Lung (tissue), 12 donors: ENCODE measurements around the gene BNIP3. TPM values are rescaled to one million over a fixed set of nuclear protein-coding genes. Genes with fewer than 3 reads are reported as not detected.

Experiments used
- ATAC-seq: fragments of 200-7000 bp; cut with Tn5 transposase; one replicate; pipeline ENCODE4 v1.9.1; 2020; ENCODE audit warnings: moderate number of reproducible peaks; ENCODE audit not compliant: insufficient read depth, low FRiP score
- DNase-seq, 3 donors: peaks; one replicate each; pipeline ENCODE4 v3.0.0-alpha.2; 2013 to 2017
- H3K27ac ChIP-seq, 2 donors: one replicate each; pipeline ENCODE4 v1.5.1; 2013; ENCODE audit warnings: mild to moderate bottlenecking in 2 of 2, moderate library complexity in 2 of 2, control low read depth in 1 of 2, inconsistent platforms in 1 of 2, low read depth in 1 of 2, low read length in 1 of 2
- H3K27me3 ChIP-seq, 3 donors: one replicate each; pipeline ENCODE4 v1.5.1; 2013; ENCODE audit warnings: low read length in 2 of 3; ENCODE audit not compliant: control insufficient read depth in 3 of 3, insufficient read depth in 3 of 3
- H3K36me3 ChIP-seq, 4 donors: one replicate each; pipeline ENCODE4 v1.5.1; 2013; ENCODE audit warnings: low read length in 4 of 4, mild to moderate bottlenecking in 1 of 4, moderate library complexity in 1 of 4; ENCODE audit not compliant: control insufficient read depth in 4 of 4, insufficient read depth in 4 of 4
- H3K4me1 ChIP-seq, 5 donors: one replicate each; pipeline ENCODE4 v1.5.1; 2013; ENCODE audit warnings: low read length in 5 of 5, mild to moderate bottlenecking in 2 of 5, moderate library complexity in 1 of 5; ENCODE audit not compliant: control insufficient read depth in 5 of 5, insufficient read depth in 5 of 5
- H3K4me3 ChIP-seq: one replicate; pipeline ENCODE4 v1.5.1; 2013; ENCODE audit warnings: mild to moderate bottlenecking, control low read depth, moderate library complexity
- H3K9ac ChIP-seq, 2 donors: one replicate each; pipeline ENCODE4 v1.5.1; 2013; ENCODE audit warnings: low read length in 2 of 2, control low read depth in 1 of 2; ENCODE audit not compliant: insufficient read depth in 1 of 2
- H3K9me3 ChIP-seq, 4 donors: one replicate each; pipeline ENCODE4 v1.5.1; 2013; ENCODE audit warnings: low read length in 3 of 4, mild to moderate bottlenecking in 1 of 4, moderate library complexity in 1 of 4; ENCODE audit not compliant: control insufficient read depth in 4 of 4, insufficient read depth in 3 of 4
- WGBS, 2 donors: extraction: QIAGEN DNeasy Blood & Tissue Kit; methylation state at CpG; one replicate each; pipeline ENCODE4 v1.1.7; 2013; 5-methylcytosine and 5-hydroxymethylcytosine counted together
- polyA plus RNA-seq, 2 donors: library from polyadenylated mRNA; stranded (reverse); fragments of 200-250 nt; gene quantifications; one replicate each; pipeline ENCODE4 v1.2.1, GENCODE V29; 2013
- total RNA-seq, 2 donors: library from RNA; depleted of rRNA in 1 of 2; stranded (reverse); fragments of >200 nt in 1 of 2; gene quantifications; one replicate each; pipeline ENCODE4 v1.2.1, GENCODE V29; 2014 to 2021
- TF ChIP-seq, protein P1 (sequence below): IDR thresholded peaks from 2 replicates; pipeline ENCODE4 v1.5.1; 2012; ENCODE audit warnings: mild to moderate bottlenecking; ENCODE audit errors: control extremely low read depth, extremely low read depth
- donor health status: control.
- donor health status: control.
- donor health status: Bipolar disorder and iron deficiency.
- donor health status: healthy.
- donor health status: DM: yes; HTN: yes; CAD: no.

The BNIP3 gene
- total and polyA plus RNA-seq, 4 donors, result 20.4 to 38.4 (median 30.8) TPM

DNA sequence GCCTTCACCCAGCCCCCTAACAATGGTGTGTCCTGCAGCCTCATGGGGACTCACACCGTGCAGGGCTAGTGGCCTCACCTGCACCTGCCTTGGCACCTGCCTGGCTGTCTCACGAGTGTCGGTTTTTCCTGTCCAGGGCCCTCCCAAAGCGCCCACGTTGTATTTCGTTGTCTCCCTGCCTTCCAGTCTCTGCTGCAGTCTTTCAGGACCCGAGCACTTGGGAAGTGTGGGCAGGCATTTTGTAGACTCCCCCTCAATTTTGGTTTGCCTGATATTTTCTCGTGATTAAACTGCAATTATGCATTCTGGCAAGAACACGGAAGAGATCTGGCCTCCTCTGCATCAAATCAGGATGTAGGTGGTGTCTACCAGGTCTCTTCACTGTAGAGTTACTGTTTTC lies 17.9 kb downstream of the BNIP3 start:
- TF ChIP-seq, protein P1, sequence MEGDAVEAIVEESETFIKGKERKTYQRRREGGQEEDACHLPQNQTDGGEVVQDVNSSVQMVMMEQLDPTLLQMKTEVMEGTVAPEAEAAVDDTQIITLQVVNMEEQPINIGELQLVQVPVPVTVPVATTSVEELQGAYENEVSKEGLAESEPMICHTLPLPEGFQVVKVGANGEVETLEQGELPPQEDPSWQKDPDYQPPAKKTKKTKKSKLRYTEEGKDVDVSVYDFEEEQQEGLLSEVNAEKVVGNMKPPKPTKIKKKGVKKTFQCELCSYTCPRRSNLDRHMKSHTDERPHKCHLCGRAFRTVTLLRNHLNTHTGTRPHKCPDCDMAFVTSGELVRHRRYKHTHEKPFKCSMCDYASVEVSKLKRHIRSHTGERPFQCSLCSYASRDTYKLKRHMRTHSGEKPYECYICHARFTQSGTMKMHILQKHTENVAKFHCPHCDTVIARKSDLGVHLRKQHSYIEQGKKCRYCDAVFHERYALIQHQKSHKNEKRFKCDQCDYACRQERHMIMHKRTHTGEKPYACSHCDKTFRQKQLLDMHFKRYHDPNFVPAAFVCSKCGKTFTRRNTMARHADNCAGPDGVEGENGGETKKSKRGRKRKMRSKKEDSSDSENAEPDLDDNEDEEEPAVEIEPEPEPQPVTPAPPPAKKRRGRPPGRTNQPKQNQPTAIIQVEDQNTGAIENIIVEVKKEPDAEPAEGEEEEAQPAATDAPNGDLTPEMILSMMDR, result no peak
- WGBS, 2 donors, result 81 to 92% methylated on average over 9 of the region's 9 CpGs
- Histone ChIP-seq H3K36me3 (peaks cover 2 to 16% (median 5%) of the 10 kb centered on the region in 4 donors), H3K9ac (no peak overlapping the region), H3K4me3 (no peak overlapping the region), H3K27me3 (no peaks in the 10 kb centered on the region), H3K27ac (no peak overlapping the region), H3K4me1 (no peaks in the 10 kb centered on the region), H3K9me3 (no peaks in the 10 kb centered on the region)
- no peak for ATAC-seq
- DNase-seq, result no peak

DNA sequence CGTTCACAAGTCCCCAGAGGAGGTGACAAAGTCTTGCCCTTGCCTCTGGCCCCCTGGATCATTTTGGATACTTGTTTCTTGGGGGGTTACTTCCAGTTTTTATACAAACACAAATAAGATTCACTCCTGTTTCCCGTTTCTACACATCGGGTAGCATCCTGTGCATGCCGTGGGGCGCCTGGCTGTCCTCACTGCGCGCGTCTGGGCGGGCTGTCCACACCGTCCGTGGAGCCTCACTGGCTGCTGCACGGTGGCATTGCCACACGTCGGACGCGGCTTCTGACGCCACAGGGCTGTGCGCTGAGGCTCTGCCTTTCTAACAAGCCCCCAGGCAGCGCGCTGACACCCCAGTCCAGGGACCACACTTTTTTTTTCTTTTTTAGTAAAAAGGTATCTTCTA lies 18.4 kb downstream of the BNIP3 start:
- WGBS, 2 donors, result 90% methylated on average over 20 of the region's 20 CpGs
- ATAC-seq, result no peak
- no peak for DNase-seq

DNA sequence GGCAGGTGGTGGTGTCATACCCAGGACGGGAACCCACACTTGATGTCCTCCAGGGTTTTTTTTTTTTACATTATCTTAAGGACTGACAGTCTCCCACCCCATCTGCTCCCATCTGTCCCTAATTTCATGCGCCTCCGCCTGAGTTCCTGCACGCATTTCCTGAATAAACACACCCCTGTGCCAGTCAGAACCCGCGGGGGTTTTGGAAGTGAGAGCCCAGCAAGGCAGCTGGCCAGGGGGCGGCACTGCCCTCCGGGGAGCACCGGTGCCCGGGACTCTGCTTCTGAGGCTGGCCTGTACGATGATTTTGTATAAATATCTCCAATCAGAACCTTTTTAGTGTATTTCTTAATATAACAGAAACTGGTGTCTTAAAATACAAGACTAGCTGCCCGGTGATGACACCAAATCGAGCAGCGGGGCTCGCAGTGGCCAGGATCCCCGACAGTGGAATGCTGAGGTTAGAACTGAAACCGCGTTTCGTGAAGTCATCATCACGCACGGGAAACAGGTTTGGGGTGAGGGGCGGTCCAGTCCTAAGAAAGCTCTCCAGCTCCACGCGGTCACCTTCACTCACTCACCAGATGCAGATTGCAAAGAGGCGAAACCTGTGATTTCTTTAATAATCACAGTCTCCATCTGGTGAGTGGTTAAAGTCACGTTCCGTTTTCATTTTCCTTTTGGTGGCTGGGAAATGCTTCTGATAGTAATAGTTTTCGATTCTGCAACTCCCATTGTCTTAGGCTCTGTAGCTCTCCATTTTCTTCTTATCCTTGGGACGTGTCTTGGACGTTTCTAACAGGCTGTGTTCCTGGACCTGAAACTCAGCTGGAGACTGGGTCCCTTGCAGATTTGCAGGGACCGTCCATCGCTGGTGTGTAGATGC lies 19.7 kb downstream of the BNIP3 start:
- DNase-seq, result no peak
- Histone ChIP-seq H3K36me3 (peaks cover 2 to 23% (median 10%) of the 10 kb centered on the region in 4 donors), H3K4me1 (no peaks in the 10 kb centered on the region), H3K27ac (no peak overlapping the region), H3K4me3 (no peak overlapping the region), H3K27me3 (no peaks in the 10 kb centered on the region), H3K9me3 (no peaks in the 10 kb centered on the region), H3K9ac (no peak overlapping the region)
- 85 to 87% methylated on average over 32 of the region's 32 CpGs for WGBS, 2 donors
- TF ChIP-seq, protein P1, result no peak
- no peak for ATAC-seq

More for the DNA sequence above, 18.4 kb downstream of the BNIP3 start:
- no peak overlapping the region for H3K4me3 ChIP-seq
- no peaks in the 10 kb centered on the region for H3K27me3 ChIP-seq
- no peak overlapping the region for H3K9ac ChIP-seq
- no peak overlapping the region for H3K27ac ChIP-seq
- H3K4me1 ChIP-seq, result no peaks in the 10 kb centered on the region
- TF ChIP-seq, protein P1, result no peak
- H3K36me3 ChIP-seq, result peaks cover 0 to 14% (median 3%) of the 10 kb centered on the region in 4 donors
- H3K9me3 ChIP-seq, result no peaks in the 10 kb centered on the region
